Gastroesophageal sphincter (tissue), 3 donors: Measurements from ENCODE around the gene OSTN.

ENCODE experiments used
- CTCF ChIP-seq, 4 experiments: fragments of 200-600 bp in 2 of 4; fragments of 450-650 bp in 2 of 4; sonication (generic) in 1 of 4; IDR thresholded peaks; one replicate each; pipeline ENCODE4 v1.5.1; 2017 to 2019; ENCODE audit warnings: antibody characterized with exemption in 4 of 4, mild to moderate bottlenecking in 2 of 4, moderate library complexity in 2 of 4
- POLR2AphosphoS5 ChIP-seq: sonication (generic); formaldehyde crosslinking; IDR thresholded peaks from one replicate; pipeline ENCODE4 v1.6.1; 2017; ENCODE audit warnings: antibody characterized with exemption

GRCh38 chr3:191280111-191280510 lies 81.1 kb downstream of the OSTN start:
- no peak for TF ChIP-seq CTCF (IDR thresholded peaks at IDR 0.05)
- TF ChIP-seq POLR2AphosphoS5 = no peak
